ENCODE results near the gene KRT83. TPM values are rescaled to one million over a fixed set of nuclear protein-coding genes. Genes with fewer than 3 reads are reported as not detected.

The KRT83 gene
- total and polyA plus RNA-seq, 12 donors, result not detected

DNA sequence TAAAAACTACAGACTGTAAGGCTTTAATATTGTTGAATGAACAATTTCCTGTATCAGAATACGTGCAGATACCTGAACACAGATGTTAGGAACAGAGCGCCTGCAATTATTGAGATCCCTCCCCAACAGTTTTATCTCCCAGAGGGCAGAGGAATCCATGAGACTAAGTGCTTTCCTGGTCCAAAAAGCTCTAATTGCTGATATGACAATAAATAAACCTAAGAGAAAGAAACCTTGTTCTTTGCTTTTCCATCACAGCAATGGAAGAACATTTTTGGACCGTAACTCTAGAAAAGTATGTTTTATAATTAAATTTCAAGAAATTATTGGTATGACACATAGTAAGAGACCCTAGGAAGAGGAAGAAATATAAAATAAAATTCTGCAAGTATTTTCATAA is 13.0 kb upstream of the KRT83 start:
- Histone ChIP-seq H3K9me3 (replicated peaks in 1 of 3) (peaks cover 0 to 4% (median 0%) of the 10 kb centered on the region in 3 donors), H3K4me1 (replicated peaks in 1 of 2) (no peaks in the 10 kb centered on the region), H3K27me3 (no peaks in the 10 kb centered on the region), H3K36me3 (replicated peaks in 1 of 2) (no peaks in the 10 kb centered on the region), H3K4me3 (no peak overlapping the region), H3K27ac (no peak overlapping the region)
- WGBS, 4 donors, result 91 to 93% (median 92%) methylated on average over 3 of the region's 3 CpGs
- TF ChIP-seq CTCF (IDR thresholded peaks at IDR 0.05) (no peak), POLR2A (IDR thresholded peaks at IDR 0.05) (no peak)
- intact Hi-C loops (cut with DNase I), result no loop called here
- no peak for DNase-seq

GRCh38 chr12:52333321-52333720 is 12.1 kb upstream of the KRT83 start:
- Histone ChIP-seq H3K9me3 (replicated peaks in 1 of 3) (peaks cover 0 to 4% (median 0%) of the 10 kb centered on the region in 3 donors), H3K4me1 (replicated peaks in 1 of 2) (no peaks in the 10 kb centered on the region), H3K27me3 (peaks cover 1% of the 10 kb centered on the region), H3K4me3 (no peak overlapping the region), H3K27ac (no peak overlapping the region), H3K36me3 (replicated peaks in 1 of 2) (no peaks in the 10 kb centered on the region)
- no peak for TF ChIP-seq CTCF (IDR thresholded peaks at IDR 0.05)
- intact Hi-C loops (cut with DNase I), result no loop called here
- 40 to 63% (median 44%) methylated on average over 3 of the region's 3 CpGs for WGBS, 4 donors
- no peak for DNase-seq

GRCh38 chr12:52332381-52332780 is 11.2 kb upstream of the KRT83 start:
- intact Hi-C loops (cut with DNase I), result no loop called here
- H3K27me3 ChIP-seq, result peaks cover 4% of the 10 kb centered on the region
- no peaks in the 10 kb centered on the region for H3K4me1 ChIP-seq (replicated peaks in 1 of 2)
- no peak overlapping the region for H3K4me3 ChIP-seq
- H3K27ac ChIP-seq, result no peak overlapping the region
- peaks cover 0 to 4% (median 0%) of the 10 kb centered on the region in 3 donors for H3K9me3 ChIP-seq (replicated peaks in 1 of 3)
- DNase-seq, result no peak
- no peak for TF ChIP-seq CTCF (IDR thresholded peaks at IDR 0.05)
- TF ChIP-seq POLR2A (IDR thresholded peaks at IDR 0.05), result no peak
- 86 to 100% (median 94%) methylated on average over 1 of the region's 1 CpG for WGBS, 4 donors
- H3K36me3 ChIP-seq (replicated peaks in 1 of 2), result no peaks in the 10 kb centered on the region

- Histone ChIP-seq H3K36me3 (replicated peaks in 1 of 2) (no peaks in the 10 kb centered on the region), H3K4me1 (replicated peaks in 1 of 2) (no peaks in the 10 kb centered on the region), H3K27ac (no peak overlapping the region), H3K27me3 (peaks cover 4% of the 10 kb centered on the region), H3K9me3 (replicated peaks in 1 of 3) (peaks cover 0 to 3% (median 0%) of the 10 kb centered on the region in 3 donors), H3K4me3 (no peak overlapping the region)
- intact Hi-C loops (cut with DNase I), result no loop called here
- WGBS, 4 donors, result 75 to 97% (median 81%) methylated on average over 3 of the region's 3 CpGs
- TF ChIP-seq POLR2A (IDR thresholded peaks at IDR 0.05) (no peak), CTCF (IDR thresholded peaks at IDR 0.05) (no peak)
- DNase-seq, result no peak
These were observed 10.6 kb upstream of the KRT83 start for GRCh38 chr12:52331833-52332232.
